Lung (tissue), 12 donors: ENCODE measurements around the gene RPL36A. TPM values are rescaled to one million over a fixed set of nuclear protein-coding genes. Genes with fewer than 3 reads are reported as not detected.

Experiments used
- ATAC-seq: fragments of 200-7000 bp; cut with Tn5 transposase; one replicate; pipeline ENCODE4 v1.9.1; 2020; ENCODE audit warnings: moderate number of reproducible peaks; ENCODE audit not compliant: insufficient read depth, low FRiP score
- DNase-seq, 3 donors: peaks; one replicate each; pipeline ENCODE4 v3.0.0-alpha.2; 2013 to 2017
- H3K27ac ChIP-seq, 2 donors: one replicate each; pipeline ENCODE4 v1.5.1; 2013; ENCODE audit warnings: mild to moderate bottlenecking in 2 of 2, moderate library complexity in 2 of 2, control low read depth in 1 of 2, inconsistent platforms in 1 of 2, low read depth in 1 of 2, low read length in 1 of 2
- H3K27me3 ChIP-seq, 3 donors: one replicate each; pipeline ENCODE4 v1.5.1; 2013; ENCODE audit warnings: low read length in 2 of 3; ENCODE audit not compliant: control insufficient read depth in 3 of 3, insufficient read depth in 3 of 3
- H3K36me3 ChIP-seq, 4 donors: one replicate each; pipeline ENCODE4 v1.5.1; 2013; ENCODE audit warnings: low read length in 4 of 4, mild to moderate bottlenecking in 1 of 4, moderate library complexity in 1 of 4; ENCODE audit not compliant: control insufficient read depth in 4 of 4, insufficient read depth in 4 of 4
- H3K4me1 ChIP-seq, 5 donors: one replicate each; pipeline ENCODE4 v1.5.1; 2013; ENCODE audit warnings: low read length in 5 of 5, mild to moderate bottlenecking in 2 of 5, moderate library complexity in 1 of 5; ENCODE audit not compliant: control insufficient read depth in 5 of 5, insufficient read depth in 5 of 5
- H3K4me3 ChIP-seq: one replicate; pipeline ENCODE4 v1.5.1; 2013; ENCODE audit warnings: mild to moderate bottlenecking, control low read depth, moderate library complexity
- H3K9ac ChIP-seq, 2 donors: one replicate each; pipeline ENCODE4 v1.5.1; 2013; ENCODE audit warnings: low read length in 2 of 2, control low read depth in 1 of 2; ENCODE audit not compliant: insufficient read depth in 1 of 2
- H3K9me3 ChIP-seq, 4 donors: one replicate each; pipeline ENCODE4 v1.5.1; 2013; ENCODE audit warnings: low read length in 3 of 4, mild to moderate bottlenecking in 1 of 4, moderate library complexity in 1 of 4; ENCODE audit not compliant: control insufficient read depth in 4 of 4, insufficient read depth in 3 of 4
- CTCF ChIP-seq: IDR thresholded peaks from 2 replicates; pipeline ENCODE4 v1.5.1; 2012; ENCODE audit warnings: mild to moderate bottlenecking; ENCODE audit errors: control extremely low read depth, extremely low read depth
- WGBS, 2 donors: extraction: QIAGEN DNeasy Blood & Tissue Kit; methylation state at CpG; one replicate each; pipeline ENCODE4 v1.1.7; 2013; 5-methylcytosine and 5-hydroxymethylcytosine counted together
- polyA plus RNA-seq, 2 donors: library from polyadenylated mRNA; stranded (reverse); fragments of 200-250 nt; gene quantifications; one replicate each; pipeline ENCODE4 v1.2.1, GENCODE V29; 2013
- total RNA-seq, 2 donors: library from RNA; depleted of rRNA in 1 of 2; stranded (reverse); fragments of >200 nt in 1 of 2; gene quantifications; one replicate each; pipeline ENCODE4 v1.2.1, GENCODE V29; 2014 to 2021
- donor health status: control.
- donor health status: control.
- donor health status: Bipolar disorder and iron deficiency.
- donor health status: healthy.
- donor health status: DM: yes; HTN: yes; CAD: no.

Gene RPL36A
- total and polyA plus RNA-seq, 4 donors, result 199 to 4,087 (median 1,280) TPM

GRCh38 chrX:101359966-101360365, 30.8 kb upstream of the RPL36A start:
- no peak overlapping the region for H3K4me3 ChIP-seq
- TF ChIP-seq CTCF, result no peak
- peaks cover 0 to 4% (median 0%) of the 10 kb centered on the region in 4 donors for H3K9me3 ChIP-seq
- no peaks in the 10 kb centered on the region for H3K4me1 ChIP-seq
- WGBS, 2 donors, result 70 to 71% methylated on average over 1 of the region's 1 CpG
- no peak overlapping the region for H3K9ac ChIP-seq
- peaks cover 0 to 2% (median 0%) of the 10 kb centered on the region in 4 donors for H3K36me3 ChIP-seq
- ATAC-seq, result no peak
- H3K27me3 ChIP-seq, result peaks cover 0 to 14% (median 6%) of the 10 kb centered on the region in 3 donors
- no peak overlapping the region for H3K27ac ChIP-seq
- no peak for DNase-seq

DNA sequence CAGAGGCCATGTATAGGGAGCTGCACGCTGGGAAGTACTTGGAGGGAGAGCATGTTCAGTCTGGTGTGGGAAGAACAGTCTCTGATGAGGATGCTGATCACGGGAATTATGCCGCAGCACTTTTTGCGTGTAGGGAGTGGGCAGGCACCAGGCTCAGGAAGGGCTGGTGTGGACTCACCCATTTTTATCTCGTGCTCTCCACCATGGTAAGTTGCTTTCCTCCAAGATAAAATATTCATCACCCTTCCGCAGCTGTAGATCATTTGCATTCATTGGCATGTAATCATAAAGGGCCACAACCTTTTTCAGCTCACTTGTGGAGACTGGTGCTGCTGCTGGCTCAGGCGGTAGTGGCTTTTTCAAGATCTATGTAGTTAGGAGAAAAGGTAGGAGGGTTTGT, 30.4 kb upstream of the RPL36A start:
- Histone ChIP-seq H3K9me3 (peaks cover 0 to 4% (median 0%) of the 10 kb centered on the region in 4 donors), H3K9ac (no peak overlapping the region), H3K27ac (no peak overlapping the region), H3K4me3 (no peak overlapping the region), H3K4me1 (no peaks in the 10 kb centered on the region), H3K36me3 (peaks cover 0 to 2% (median 0%) of the 10 kb centered on the region in 4 donors), H3K27me3 (peaks cover 0 to 14% (median 6%) of the 10 kb centered on the region in 3 donors)
- no peak for TF ChIP-seq CTCF
- no peak for ATAC-seq
- no peak for DNase-seq
- WGBS, 2 donors, result 73 to 90% methylated on average over 7 of the region's 7 CpGs

DNA sequence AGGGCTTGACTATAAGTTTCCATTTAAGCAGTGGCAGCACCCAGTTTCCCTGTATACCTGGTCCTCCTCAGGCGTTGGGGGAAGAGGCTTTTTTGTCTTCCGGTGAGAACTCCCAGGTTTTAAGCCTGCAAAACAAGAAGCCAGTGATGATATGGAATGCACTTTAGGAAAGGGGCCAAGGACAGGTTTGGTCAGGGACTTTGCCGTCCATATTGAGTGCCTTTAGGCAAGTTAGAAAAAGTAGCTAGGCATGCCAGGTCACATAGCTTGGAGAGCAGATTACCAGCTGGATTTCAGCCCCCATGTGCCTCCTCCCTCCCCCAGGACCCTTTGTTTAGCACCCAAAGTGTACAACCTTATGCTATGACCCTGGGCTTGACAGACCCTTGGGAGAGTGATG, 28.7 kb upstream of the RPL36A start:
- Histone ChIP-seq H3K27ac (no peak overlapping the region), H3K4me3 (no peak overlapping the region), H3K9ac (no peak overlapping the region), H3K4me1 (no peaks in the 10 kb centered on the region), H3K36me3 (no peaks in the 10 kb centered on the region), H3K9me3 (peaks cover 0 to 4% (median 0%) of the 10 kb centered on the region in 4 donors), H3K27me3 (peaks cover 0 to 14% (median 6%) of the 10 kb centered on the region in 3 donors)
- ATAC-seq (no peak), DNase-seq (no peak)
- TF ChIP-seq CTCF, result no peak
- WGBS, 2 donors, result 71 to 90% methylated on average over 3 of the region's 3 CpGs

- TF ChIP-seq CTCF, result no peak
These were observed 28.1 kb upstream of the RPL36A start for GRCh38 chrX:101362757-101363156.

More at GRCh38 chrX:101362757-101363156, 28.1 kb upstream of the RPL36A start:
- DNase-seq (no peak), ATAC-seq (no peak)
- H3K9ac ChIP-seq, result no peak overlapping the region
- H3K36me3 ChIP-seq, result no peaks in the 10 kb centered on the region
- peaks cover 0 to 4% (median 0%) of the 10 kb centered on the region in 4 donors for H3K9me3 ChIP-seq
- H3K27ac ChIP-seq, result no peak overlapping the region
- no peak overlapping the region for H3K4me3 ChIP-seq
- peaks cover 0 to 14% (median 6%) of the 10 kb centered on the region in 3 donors for H3K27me3 ChIP-seq
- H3K4me1 ChIP-seq, result no peaks in the 10 kb centered on the region
